OCI-LY7 (cell line): Measurements from ENCODE around the gene CCL22. TPM values are rescaled to one million over a fixed set of nuclear protein-coding genes. Genes with fewer than 3 reads are reported as not detected.

Experiments used
- BruUV-seq: library from RNA; stranded (reverse); fragments of 400-500 nt; replicated peaks from 2 replicates; lab custom pipeline; 2021; lab: Mats Ljungman, UMichigan
- CTCF ChIA-PET: fragments of 300-600 bp; sonication (Branson Sonifier 250); formaldehyde crosslinking; loops from one replicate; lab custom pipeline; 2022; ENCODE audit warnings: antibody characterized with exemption; ENCODE audit not compliant: unreplicated experiment; lab: Charles Lee
- POLR2A ChIA-PET: fragments of 300-600 bp; sonication (Branson Sonifier 250); formaldehyde crosslinking; loops from one replicate; lab custom pipeline; 2022; ENCODE audit warnings: antibody characterized with exemption; lab: Charles Lee
- DNase-seq: peaks from one replicate; pipeline ENCODE4 v3.0.0-alpha.2; 2015; ENCODE audit warnings: low spot score
- H2AFZ ChIP-seq: fragments of 200-600 bp; sonication (generic), shearing (Covaris generic); 2 replicates; pipeline ENCODE4 v1.6.1; 2014; ENCODE audit warnings: mild to moderate bottlenecking, antibody characterized with exemption, low read length, moderate library complexity
- H3K27ac ChIP-seq: fragments of 200-600 bp; sonication (generic); 2 replicates; pipeline ENCODE4 v1.5.1; 2014; ENCODE audit warnings: mixed run types, low read depth, mild to moderate bottlenecking, moderate library complexity, low read length, inconsistent platforms; ENCODE audit not compliant: poor library complexity, severe bottlenecking
- H3K36me3 ChIP-seq: fragments of 200-600 bp; sonication (generic); 2 replicates; pipeline ENCODE4 v1.6.1; 2014; ENCODE audit warnings: mild to moderate bottlenecking, antibody characterized with exemption, low read length, moderate library complexity, mixed read lengths; ENCODE audit not compliant: insufficient read depth
- H3K4me1 ChIP-seq: fragments of 200-600 bp; sonication (generic); 2 replicates; pipeline ENCODE4 v1.5.1; 2014; ENCODE audit warnings: mild to moderate bottlenecking, low read length; ENCODE audit not compliant: insufficient read depth, poor library complexity, severe bottlenecking
- H3K4me2 ChIP-seq: fragments of 200-600 bp; sonication (generic); 2 replicates; pipeline ENCODE4 v1.6.1; 2014; ENCODE audit warnings: mild to moderate bottlenecking, low read length
- H3K4me3 ChIP-seq: fragments of 200-600 bp; sonication (generic); 2 replicates; pipeline ENCODE4 v1.5.1; 2014; ENCODE audit warnings: mild to moderate bottlenecking, low read depth, low read length; ENCODE audit not compliant: poor library complexity, severe bottlenecking
- H3K79me2 ChIP-seq: fragments of 200-600 bp; sonication (generic); 2 replicates; pipeline ENCODE4 v1.6.1; 2016; ENCODE audit warnings: low read depth, mild to moderate bottlenecking, low read length, moderate library complexity, mixed read lengths; ENCODE audit not compliant: insufficient read depth
- H3K9me2 ChIP-seq: fragments of 200-600 bp; sonication (generic); 2 replicates; pipeline ENCODE4 v1.6.1; 2016; ENCODE audit warnings: mild to moderate bottlenecking, low read length, mixed read lengths; ENCODE audit not compliant: insufficient read depth
- H3K9me3 ChIP-seq: fragments of 200-600 bp; sonication (generic); 2 replicates; pipeline ENCODE4 v1.6.1; 2014; ENCODE audit warnings: mild to moderate bottlenecking, mixed run types, low read length, mixed read lengths
- H4K20me1 ChIP-seq: fragments of 200-600 bp; sonication (generic); 2 replicates; pipeline ENCODE4 v1.6.1; 2014; ENCODE audit warnings: mild to moderate bottlenecking, antibody characterized with exemption, low read length, moderate library complexity, mixed read lengths; ENCODE audit not compliant: insufficient read depth
- CTCF ChIP-seq: fragments of 200-600 bp; sonication (generic); conservative IDR thresholded peaks from 2 replicates; pipeline ENCODE4 v1.5.1; 2014; ENCODE audit warnings: mild to moderate bottlenecking, antibody characterized with exemption, low read length, moderate library complexity, mixed read lengths
- EZH2phosphoT487 ChIP-seq: fragments of 200-600 bp; sonication (generic); IDR thresholded peaks from 2 replicates; pipeline ENCODE4 v1.6.1; 2018; ENCODE audit warnings: low read depth, borderline replicate concordance, mild to moderate bottlenecking, mixed run types, antibody characterized with exemption, low read length, moderate library complexity, mixed read lengths
- intact Hi-C: fragments of 100-400 bp; cut with micrococcal nuclease; formaldehyde crosslinking; loops from one replicate; pipeline ENCODE4 v1.10.0; 2022; ENCODE audit not compliant: unreplicated experiment
- total RNA-seq, 2 experiments: library from RNA; depleted of rRNA in 1 of 2; stranded (reverse); fragments of >200 nt in 1 of 2; shearing (Covaris generic) in 1 of 2; gene quantifications; 2 replicates each; pipeline ENCODE4 v1.2.3, GENCODE V29; 2014 to 2022

Gene CCL22
- total RNA-seq, 2 experiments from 2014 or later: not detected

GRCh38 chr16:57371494-57372371, 13.2 kb downstream of the CCL22 start:
- TF ChIP-seq CTCF (no peak), EZH2phosphoT487 (no peak)
- Histone ChIP-seq H3K9me3 (no peaks in the 10 kb centered on the region), H4K20me1 (no peaks in the 10 kb centered on the region), H3K9me2 (no peaks in the 10 kb centered on the region), H3K4me3 (no peak overlapping the region), H3K4me2 (no peak overlapping the region), H3K36me3 (no peaks in the 10 kb centered on the region), H3K79me2 (no peaks in the 10 kb centered on the region), H2AFZ (no peak overlapping the region), H3K27ac (no peak overlapping the region), H3K4me1 (no peaks in the 10 kb centered on the region)
- ChIA-PET POLR2A (no interaction called here), CTCF (interaction anchor here (0.6 kb wide), 1 partner anchor 345 kb away, joined by 3 read pairs; no protein-coding TSS in a partner anchor)
- BruUV-seq: no TSS peak
- intact Hi-C loops: no loop called here
- DNase-seq: no peak

GRCh38 chr16:57372372-57373116, 14.0 kb downstream of the CCL22 start, which contains the start of gene CX3CL1:
CX3CL1 (plus strand) TSS chr16:57372490; CDS start chr16:57372569, 79 bp downstream.
- DNase-seq: no peak
- no peak within 1 kb of the TSS for H2AFZ ChIP-seq
- H3K36me3 ChIP-seq: no peaks in the 10 kb centered on the region
- no TSS peak for BruUV-seq
- peaks cover 3% of the 10 kb centered on the region for H3K4me1 ChIP-seq
- H3K4me3 ChIP-seq: no peak within 1 kb of the TSS
- intact Hi-C loops: no loop called here
- H4K20me1 ChIP-seq: no peaks in the 10 kb centered on the region
- H3K9me2 ChIP-seq: no peaks in the 10 kb centered on the region
- ChIA-PET CTCF (no interaction called here), POLR2A (no interaction called here)
- H3K4me2 ChIP-seq: no peak within 1 kb of the TSS
- H3K27ac ChIP-seq: no peak within 1 kb of the TSS
- TF ChIP-seq EZH2phosphoT487: no peak
- H3K79me2 ChIP-seq: no peaks in the 10 kb centered on the region
- H3K9me3 ChIP-seq: no peaks in the 10 kb centered on the region

- no peaks in the 10 kb centered on the region for H3K79me2 ChIP-seq
- H3K4me1 ChIP-seq: peaks cover 4% of the 10 kb centered on the region
- no peaks in the 10 kb centered on the region for H3K36me3 ChIP-seq
- no peak overlapping the region for H3K4me2 ChIP-seq
- no peaks in the 10 kb centered on the region for H4K20me1 ChIP-seq
- TF ChIP-seq CTCF (no peak), EZH2phosphoT487 (no peak)
- H3K9me2 ChIP-seq: no peaks in the 10 kb centered on the region
- BruUV-seq: no TSS peak
- ChIA-PET POLR2A (no interaction called here), CTCF (no interaction called here)
- intact Hi-C loops: no loop called here
- no peak overlapping the region for H2AFZ ChIP-seq
- no peak for DNase-seq
- H3K4me3 ChIP-seq: no peak overlapping the region
- no peak overlapping the region for H3K27ac ChIP-seq
- H3K9me3 ChIP-seq: no peaks in the 10 kb centered on the region
These were observed 14.7 kb downstream of the CCL22 start for GRCh38 chr16:57373117-57373947.
